Activated naive CD4-positive, alpha-beta T cell treated with anti-CD3 and anti-CD28 coated beads for 36 hours (primary cell): ENCODE data around the gene TM2D1. TPM values are rescaled to one million over a fixed set of nuclear protein-coding genes. Genes with fewer than 3 reads are reported as not detected.

ENCODE experiments used
- CTCF ChIA-PET: fragments of 350-600 bp; sonication (Branson Sonifier 250); formaldehyde crosslinking; loops from one replicate; lab custom pipeline; 2021; ENCODE audit warnings: antibody characterized with exemption; lab: Charles Lee
- DNase-seq: peaks from one replicate; pipeline ENCODE4 v3.0.0-alpha.2; 2020
- H3K27ac Mint-ChIP-seq: one replicate; pipeline ENCODE4 v1.8.0; 2021; ENCODE audit warnings: mild to moderate bottlenecking, mixed read lengths
- H3K27me3 Mint-ChIP-seq: one replicate; pipeline ENCODE4 v1.8.0; 2021; ENCODE audit warnings: low read depth, mixed read lengths
- H3K36me3 Mint-ChIP-seq: one replicate; pipeline ENCODE4 v1.8.0; 2021; ENCODE audit warnings: low read depth, mixed read lengths
- H3K4me1 Mint-ChIP-seq: one replicate; pipeline ENCODE4 v1.8.0; 2021; ENCODE audit warnings: low read depth, mixed read lengths
- H3K4me3 Mint-ChIP-seq: one replicate; pipeline ENCODE4 v1.8.0; 2021; ENCODE audit warnings: mild to moderate bottlenecking, moderate library complexity, mixed read lengths
- H3K9me3 Mint-ChIP-seq: one replicate; pipeline ENCODE4 v1.8.0; 2021; ENCODE audit warnings: mixed read lengths
- intact Hi-C: fragments of 100-400 bp; cut with micrococcal nuclease; formaldehyde crosslinking; loops from one replicate; pipeline ENCODE4 v1.15.1; 2023
- total RNA-seq, 2 experiments: library from RNA; stranded (reverse); gene quantifications; one replicate each; pipeline ENCODE4 v1.2.3, GENCODE V29; 2021

The TM2D1 gene
- total RNA-seq, result 10 to 100 TPM; 28.2 to 30.9 TPM

GRCh38 chr1:61724813-61725694 is at the start of gene TM2D1:
TSS of gene TM2D1 (minus strand) at chr1:61725141. CDS start at chr1:61725120, 21 bp downstream.
- H3K4me3 Mint-ChIP-seq, result peak within 1 kb of the TSS; percentile 96
- DNase-seq, result peak; percentile 91
- CTCF ChIA-PET, result no interaction called here

GRCh38 chr1:61770131-61770530 is 45.2 kb upstream of the TM2D1 start:
- no peaks in the 10 kb centered on the region for H3K4me1 Mint-ChIP-seq
- H3K36me3 Mint-ChIP-seq, result peaks cover 8% of the 10 kb centered on the region
- intact Hi-C loops, result no loop called here
- H3K9me3 Mint-ChIP-seq, result no peaks in the 10 kb centered on the region
- CTCF ChIA-PET, result no interaction called here
- H3K27me3 Mint-ChIP-seq, result no peaks in the 10 kb centered on the region
- H3K27ac Mint-ChIP-seq, result no peak overlapping the region
- no peak for DNase-seq
- no peak overlapping the region for H3K4me3 Mint-ChIP-seq

More at GRCh38 chr1:61724813-61725694, at the start of gene TM2D1:
- H3K36me3 Mint-ChIP-seq, result peaks cover 10% of the 10 kb centered on the region
- no peaks in the 10 kb centered on the region for H3K27me3 Mint-ChIP-seq
- peak within 1 kb of the TSS; percentile 99 for H3K27ac Mint-ChIP-seq
- intact Hi-C loops, result loop anchor here (1.0 to 10.0 kb wide), 8 partner anchors 11 to 1060 kb away; partner anchors contain the start of genes ATG4C and PATJ
- H3K9me3 Mint-ChIP-seq, result no peaks in the 10 kb centered on the region
- H3K4me1 Mint-ChIP-seq, result peaks cover 20% of the 10 kb centered on the region

GRCh38 chr1:61757950-61758349 is 33.0 kb upstream of the TM2D1 start:
- Mint-ChIP-seq H3K4me1 (peaks cover 8% of the 10 kb centered on the region), H3K36me3 (no peaks in the 10 kb centered on the region), H3K9me3 (no peaks in the 10 kb centered on the region), H3K27me3 (no peaks in the 10 kb centered on the region), H3K4me3 (no peak overlapping the region), H3K27ac (no peak overlapping the region)
- intact Hi-C loops, result loop anchor here (2.0 kb wide), 1 partner anchor 25 kb away; no protein-coding TSS in a partner anchor
- no peak for DNase-seq
- CTCF ChIA-PET, result no interaction called here

- DNase-seq, result no peak
- CTCF ChIA-PET, result no interaction called here
- intact Hi-C loops, result loop anchor here (2.0 kb wide), 1 partner anchor 26 kb away; no protein-coding TSS in a partner anchor
- H3K4me3 Mint-ChIP-seq, result no peak overlapping the region
- no peaks in the 10 kb centered on the region for H3K36me3 Mint-ChIP-seq
- H3K4me1 Mint-ChIP-seq, result peaks cover 8% of the 10 kb centered on the region
- H3K9me3 Mint-ChIP-seq, result no peaks in the 10 kb centered on the region
- no peaks in the 10 kb centered on the region for H3K27me3 Mint-ChIP-seq
- no peak overlapping the region for H3K27ac Mint-ChIP-seq
Observed at GRCh38 chr1:61756773-61757172, 31.8 kb upstream of the TM2D1 start.

- Mint-ChIP-seq H3K9me3 (no peaks in the 10 kb centered on the region), H3K27me3 (no peaks in the 10 kb centered on the region), H3K4me3 (no peak overlapping the region), H3K4me1 (peaks cover 8% of the 10 kb centered on the region), H3K27ac (no peak overlapping the region), H3K36me3 (no peaks in the 10 kb centered on the region)
- intact Hi-C loops, result loop anchor here (1.0 kb wide), 1 partner anchor 9 kb away; no protein-coding TSS in a partner anchor
- DNase-seq, result no peak
- CTCF ChIA-PET, result no interaction called here
Observed at GRCh38 chr1:61754545-61754944, 29.6 kb upstream of the TM2D1 start.

- H3K4me1 Mint-ChIP-seq, result peaks cover 8% of the 10 kb centered on the region
- CTCF ChIA-PET, result no interaction called here
- no peak overlapping the region for H3K4me3 Mint-ChIP-seq
- H3K27ac Mint-ChIP-seq, result no peak overlapping the region
- DNase-seq, result no peak
- H3K27me3 Mint-ChIP-seq, result no peaks in the 10 kb centered on the region
- intact Hi-C loops, result loop anchor here (1.0 kb wide), 1 partner anchor 9 kb away; no protein-coding TSS in a partner anchor
- no peaks in the 10 kb centered on the region for H3K36me3 Mint-ChIP-seq
- no peaks in the 10 kb centered on the region for H3K9me3 Mint-ChIP-seq
Observed at GRCh38 chr1:61753998-61754508, 29.1 kb upstream of the TM2D1 start.

- H3K27ac Mint-ChIP-seq, result no peak overlapping the region
- DNase-seq, result no peak
- CTCF ChIA-PET, result interaction anchor here (0.7 kb wide), 1 partner anchor 8 kb away, joined by 4 read pairs; no protein-coding TSS in a partner anchor
Observed at GRCh38 chr1:61752921-61753389, 28.0 kb upstream of the TM2D1 start.

GRCh38 chr1:61749574-61749973 is 24.6 kb upstream of the TM2D1 start:
- H3K36me3 Mint-ChIP-seq, result no peaks in the 10 kb centered on the region
- H3K9me3 Mint-ChIP-seq, result no peaks in the 10 kb centered on the region
- peaks cover 11% of the 10 kb centered on the region for H3K4me1 Mint-ChIP-seq
- intact Hi-C loops, result loop anchor here (10.0 kb wide), 1 partner anchor 1775 kb away; the partner anchor contains the start of genes EFCAB7 and ITGB3BP
- H3K27ac Mint-ChIP-seq, result no peak overlapping the region
- no peak overlapping the region for H3K4me3 Mint-ChIP-seq
- no peaks in the 10 kb centered on the region for H3K27me3 Mint-ChIP-seq
- CTCF ChIA-PET, result interaction anchor here (1.1 kb wide), 1 partner anchor 22 kb away, joined by 3 read pairs; no protein-coding TSS in a partner anchor
- no peak for DNase-seq

More at GRCh38 chr1:61752921-61753389, 28.0 kb upstream of the TM2D1 start:
- Mint-ChIP-seq H3K9me3 (no peaks in the 10 kb centered on the region), H3K4me3 (no peak overlapping the region), H3K27me3 (no peaks in the 10 kb centered on the region), H3K36me3 (no peaks in the 10 kb centered on the region), H3K4me1 (peaks cover 7% of the 10 kb centered on the region)
- intact Hi-C loops, result no loop called here

- CTCF ChIA-PET, result interaction anchor here (1.1 kb wide), 1 partner anchor 21 kb away, joined by 3 read pairs; no protein-coding TSS in a partner anchor
- peaks cover 14% of the 10 kb centered on the region for H3K4me1 Mint-ChIP-seq
Observed at GRCh38 chr1:61748566-61748965, 23.6 kb upstream of the TM2D1 start.

GRCh38 chr1:61746813-61747212 is 21.9 kb upstream of the TM2D1 start:
- CTCF ChIA-PET, result no interaction called here
- Mint-ChIP-seq H3K27ac (no peak overlapping the region), H3K36me3 (no peaks in the 10 kb centered on the region), H3K27me3 (no peaks in the 10 kb centered on the region), H3K4me1 (peaks cover 19% of the 10 kb centered on the region), H3K4me3 (no peak overlapping the region), H3K9me3 (no peaks in the 10 kb centered on the region)
- intact Hi-C loops, result loop anchor here (10.0 kb wide), 1 partner anchor 1778 kb away; the partner anchor contains the start of genes EFCAB7 and ITGB3BP
- no peak for DNase-seq

More at GRCh38 chr1:61748566-61748965, 23.6 kb upstream of the TM2D1 start:
- no peaks in the 10 kb centered on the region for H3K36me3 Mint-ChIP-seq
- intact Hi-C loops, result loop anchor here (10.0 kb wide), 1 partner anchor 1776 kb away; the partner anchor contains the start of genes EFCAB7 and ITGB3BP
- DNase-seq, result no peak
- no peak overlapping the region for H3K4me3 Mint-ChIP-seq
- H3K27me3 Mint-ChIP-seq, result no peaks in the 10 kb centered on the region
- H3K9me3 Mint-ChIP-seq, result no peaks in the 10 kb centered on the region
- H3K27ac Mint-ChIP-seq, result no peak overlapping the region

- CTCF ChIA-PET, result interaction anchor here (1.6 kb wide), 1 partner anchor 102 kb away, joined by 3 read pairs; no protein-coding TSS in a partner anchor
- Mint-ChIP-seq H3K9me3 (no peaks in the 10 kb centered on the region), H3K36me3 (no peaks in the 10 kb centered on the region), H3K4me3 (peak overlapping the region; percentile 67), H3K27ac (no peak overlapping the region), H3K27me3 (no peaks in the 10 kb centered on the region), H3K4me1 (peaks cover 24% of the 10 kb centered on the region)
- DNase-seq, result no peak
- intact Hi-C loops, result loop anchor here (5.0 to 10.0 kb wide), 3 partner anchors 98 to 1781 kb away; partner anchors contain the start of genes EFCAB7 and ITGB3BP
Observed at GRCh38 chr1:61743716-61744580, 19.0 kb upstream of the TM2D1 start.
